ENCODE results near the gene EPPIN. TPM values are rescaled to one million over a fixed set of nuclear protein-coding genes. Genes with fewer than 3 reads are reported as not detected.
"Not testable (repeated sequence)": the region's sequence is repeated elsewhere in the genome, so short reads cannot be mapped to it uniquely, and the experiment has no call there.

EPPIN gene
- total RNA-seq: not detected
- long read RNA-seq: 0 reads

- no peak for DNase-seq (ENCODE audit: low spot score)
Observed at GRCh38 chr20:45547206-45547770, at the start of gene EPPIN. Gene EPPIN, minus strand, starts transcription at chr20:45547401. Its CDS starts 44 bp downstream, at chr20:45547357.

DNA sequence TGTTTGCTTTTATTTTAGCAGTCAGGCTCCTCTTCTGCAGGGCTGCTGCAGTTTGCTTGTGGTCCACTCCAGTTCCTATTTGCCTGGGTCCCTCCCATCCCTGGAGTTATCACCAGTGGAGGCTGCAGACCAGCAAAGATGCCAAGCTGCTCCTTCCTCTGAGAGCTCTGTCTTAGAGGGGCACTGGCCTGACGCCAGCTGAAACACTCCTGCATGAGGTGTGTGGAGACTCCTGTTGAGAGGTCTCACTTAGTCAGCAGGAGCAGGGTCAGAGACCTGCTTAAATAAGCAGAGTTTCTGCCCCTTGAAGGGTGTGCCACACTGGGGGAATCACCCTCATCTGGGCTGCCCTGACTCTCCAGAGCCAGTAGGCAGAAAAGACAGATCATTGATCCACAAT lies 48.0 kb upstream of the EPPIN start:
- DNase-seq (ENCODE audit: low spot score): no peak

DNA sequence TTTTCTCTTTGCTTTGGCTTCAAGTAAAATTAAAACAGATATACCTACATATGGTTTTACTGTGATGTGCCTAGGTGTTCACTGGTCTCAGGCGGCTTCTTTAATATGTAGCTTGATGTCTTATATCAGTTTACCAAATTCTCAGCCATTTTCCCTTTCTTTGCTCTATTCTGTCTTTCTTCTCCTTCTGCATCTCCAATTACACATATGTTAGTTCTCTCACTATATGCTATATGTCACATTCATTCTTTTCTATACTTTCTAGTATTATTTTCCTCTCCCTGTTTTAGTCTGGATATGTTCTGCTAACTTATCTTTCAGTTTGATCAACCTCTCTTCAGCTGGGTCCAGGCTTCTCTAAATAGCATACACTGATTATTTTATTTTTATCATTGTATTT lies 46.3 kb upstream of the EPPIN start:
- DNase-seq (ENCODE audit: low spot score): no peak

- DNase-seq (ENCODE audit: low spot score): no peak
Observed at GRCh38 chr20:45592574-45593189, 45.5 kb upstream of the EPPIN start.

DNA sequence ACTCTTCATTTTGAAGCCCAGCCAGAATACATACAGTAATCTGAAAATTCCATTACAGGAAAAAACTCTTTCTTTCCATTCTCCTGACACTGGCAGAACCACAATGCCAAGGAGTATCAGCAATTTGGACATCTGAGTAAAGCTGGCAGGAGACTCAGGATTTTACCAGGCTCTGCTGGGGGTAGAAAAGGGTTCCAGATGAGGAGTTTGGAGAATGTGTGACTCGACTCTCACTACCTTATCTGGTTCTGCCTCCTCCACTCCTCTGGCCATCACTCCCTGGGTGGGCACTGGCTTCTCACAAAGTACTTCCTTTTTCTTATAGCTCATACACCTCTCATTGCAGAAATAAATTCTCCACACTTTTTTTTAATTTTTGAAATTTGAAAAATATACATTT lies 42.5 kb upstream of the EPPIN start:
- no peak for DNase-seq (ENCODE audit: low spot score)

- DNase-seq (ENCODE audit: low spot score): no peak
Observed at GRCh38 chr20:45588800-45589199, 41.6 kb upstream of the EPPIN start.

GRCh38 chr20:45585986-45586385 lies 38.8 kb upstream of the EPPIN start:
- not testable (repeated sequence) for DNase-seq (ENCODE audit: low spot score)

GRCh38 chr20:45584294-45584693 lies 37.1 kb upstream of the EPPIN start:
- DNase-seq (ENCODE audit: low spot score): not testable (repeated sequence)

DNA sequence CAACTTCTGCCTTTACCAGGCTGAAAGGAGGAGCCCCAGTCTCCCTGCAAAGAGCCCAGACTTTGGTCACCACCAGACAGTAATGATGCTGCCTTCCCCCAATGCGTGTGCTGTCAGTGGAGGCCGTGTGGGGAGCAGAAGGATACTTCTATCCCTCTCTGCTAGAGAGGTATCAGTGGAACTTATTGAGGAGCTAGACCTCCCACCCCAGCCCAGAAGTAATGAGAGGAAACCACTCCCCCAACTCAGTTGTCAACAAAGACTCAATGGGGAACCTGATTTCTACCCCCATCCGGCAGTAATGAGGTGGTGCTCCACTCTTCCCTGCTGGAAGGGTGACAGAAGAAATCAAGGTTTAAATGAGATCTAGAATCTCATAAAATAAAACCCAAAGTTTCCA lies 36.3 kb upstream of the EPPIN start:
- no peak for DNase-seq (ENCODE audit: low spot score)

DNA sequence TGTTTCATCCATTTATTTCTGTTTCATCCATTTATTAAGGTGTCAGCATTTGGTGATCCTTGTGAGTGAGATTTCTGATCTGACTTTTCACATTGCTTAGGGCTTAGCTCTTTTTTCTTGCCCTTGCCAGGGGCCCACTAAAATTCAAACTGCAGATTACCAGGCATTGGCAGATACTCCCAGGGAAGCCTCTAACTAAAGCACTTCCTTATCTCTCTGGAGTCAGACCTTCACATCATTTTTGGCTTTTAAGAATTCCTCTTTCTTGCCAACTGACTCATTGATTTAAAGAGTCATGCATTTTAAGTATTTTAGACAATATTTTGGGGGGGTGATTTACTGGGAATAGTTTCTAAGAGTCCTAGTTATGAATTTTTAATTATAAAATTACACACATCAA lies 34.5 kb upstream of the EPPIN start:
- no peak for DNase-seq (ENCODE audit: low spot score)

DNA sequence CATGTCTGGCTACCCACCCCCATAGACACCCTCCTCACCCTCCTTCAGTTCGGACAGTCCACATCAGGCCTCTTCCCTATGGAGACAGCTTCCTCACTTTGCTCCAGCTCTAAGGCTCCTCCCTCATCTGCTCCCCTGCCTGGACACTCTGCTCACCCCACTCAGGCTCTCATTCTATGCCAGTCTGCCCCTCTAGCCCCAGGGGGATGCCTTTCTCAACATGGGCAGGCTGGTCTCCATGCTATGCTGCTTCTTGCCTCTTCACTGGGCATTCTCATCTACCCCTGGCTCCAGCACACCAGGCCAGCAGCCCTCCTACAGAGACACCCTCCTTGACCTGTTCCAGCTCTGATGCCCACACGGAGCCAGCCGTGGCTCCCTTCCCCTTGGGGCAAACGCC lies 32.0 kb upstream of the EPPIN start, which contains the start of gene WFDC8:
WFDC8 (minus strand) TSS at position 101 of the 400 bp plus-strand sequence; CDS start at position 64, 37 bp downstream.
- no peak for DNase-seq (ENCODE audit: low spot score)

- DNase-seq (ENCODE audit: low spot score): no peak
Observed at GRCh38 chr20:45578231-45578630, 31.0 kb upstream of the EPPIN start.

DNA sequence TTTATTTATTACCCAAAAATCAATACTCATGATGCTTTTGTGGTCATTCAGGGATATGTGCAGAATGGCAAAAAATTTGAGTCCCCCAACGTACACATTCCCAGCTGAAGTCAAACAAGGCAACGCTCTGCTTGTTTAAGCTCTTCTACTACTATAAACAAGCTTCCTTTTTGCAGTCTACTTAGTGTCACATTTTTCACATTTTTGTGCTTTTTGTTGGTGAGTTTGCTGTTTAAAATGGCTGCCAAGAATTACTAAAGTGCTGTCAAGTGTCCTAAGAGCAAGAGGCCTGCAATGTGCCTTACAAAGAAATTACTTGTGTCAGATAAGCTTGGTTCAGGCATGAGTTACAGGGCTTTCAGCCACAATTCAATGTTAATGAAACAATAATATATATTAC lies 29.8 kb upstream of the EPPIN start:
- DNase-seq (ENCODE audit: low spot score): no peak

DNA sequence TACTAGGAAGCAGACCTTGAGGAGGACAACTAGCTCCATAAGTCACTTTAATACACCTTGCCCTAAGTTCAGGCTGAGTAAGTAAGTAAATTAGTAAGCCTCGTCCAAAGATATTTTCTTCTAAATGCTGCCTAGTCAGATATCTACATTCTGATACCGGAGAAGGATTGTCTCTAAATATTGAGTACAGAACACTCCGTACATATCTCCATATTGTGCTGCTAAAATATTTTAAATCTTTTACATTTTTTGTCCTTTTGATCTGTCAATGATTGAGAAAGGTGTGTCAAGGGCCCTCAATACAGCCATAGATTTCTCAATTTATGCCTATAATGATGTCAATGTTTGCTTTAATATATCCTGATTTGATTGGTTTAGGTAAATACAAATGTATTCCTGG lies 28.7 kb upstream of the EPPIN start:
- DNase-seq (ENCODE audit: low spot score): no peak

- DNase-seq (ENCODE audit: low spot score): not testable (repeated sequence)
Observed at GRCh38 chr20:45569650-45570049, 22.4 kb upstream of the EPPIN start.

DNA sequence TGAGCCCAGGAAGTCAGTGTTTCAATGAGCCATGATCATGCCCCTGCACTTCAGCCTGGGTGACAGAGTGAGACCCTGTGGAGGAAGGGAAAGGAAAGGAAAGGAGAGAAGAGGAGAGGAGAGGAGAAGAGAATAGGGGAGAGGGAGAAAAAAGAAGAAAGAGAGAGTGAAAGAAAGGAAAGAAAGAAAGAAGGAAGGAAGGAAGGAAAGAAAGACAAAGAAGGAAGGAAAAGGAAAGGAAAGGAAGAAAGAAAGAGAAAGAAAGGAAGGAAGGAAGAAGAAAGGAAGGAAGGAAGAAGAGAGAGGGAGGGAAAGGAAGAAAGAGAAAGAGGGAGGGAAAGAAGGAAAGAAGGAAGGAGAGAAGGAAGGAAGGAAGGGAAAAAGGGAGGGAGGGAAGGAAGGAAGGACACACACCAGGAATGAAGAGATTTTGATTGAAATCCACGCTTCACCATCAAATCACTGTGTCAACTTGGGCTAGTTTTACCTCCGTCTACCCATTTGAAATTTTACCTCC lies 17.6 kb upstream of the EPPIN start:
- DNase-seq (ENCODE audit: low spot score): no peak

DNA sequence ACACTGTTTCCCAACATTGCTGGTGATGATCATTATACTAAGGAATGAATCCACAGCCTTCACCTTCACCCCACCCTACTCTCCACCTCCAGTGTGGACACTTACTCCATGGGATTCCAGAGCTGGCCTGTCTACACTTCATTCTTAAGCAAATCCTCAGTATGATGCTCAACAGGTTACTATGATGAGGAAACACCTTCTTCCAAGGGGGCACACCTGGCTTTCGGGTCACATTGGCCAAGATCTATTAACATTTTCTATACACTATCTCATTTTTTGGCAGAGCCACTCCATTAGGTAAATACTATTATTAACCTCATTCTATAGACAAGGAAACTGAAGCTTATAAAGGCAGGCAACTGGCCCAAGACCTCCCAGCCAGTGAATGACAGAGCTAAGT lies 8.0 kb upstream of the EPPIN start:
- no peak for DNase-seq (ENCODE audit: low spot score)

DNA sequence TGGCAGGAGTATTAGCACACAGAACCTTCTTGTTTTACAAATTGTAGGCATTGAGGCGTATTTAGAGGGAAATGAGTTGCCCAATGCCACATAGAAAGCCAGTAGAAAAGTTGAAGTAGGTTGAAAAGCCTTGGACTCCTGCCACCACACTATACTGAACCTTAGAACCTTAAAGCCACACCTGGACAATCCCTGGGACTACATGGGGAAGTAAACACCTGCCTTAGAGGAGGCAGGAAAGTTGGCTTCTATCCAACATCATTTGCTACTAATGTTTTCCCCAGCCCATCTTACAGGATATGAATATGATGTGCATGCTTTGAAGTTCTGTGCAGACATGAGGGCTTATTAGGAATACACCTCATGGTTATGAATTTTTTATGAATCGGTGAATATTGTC lies 5.3 kb upstream of the EPPIN start:
- no peak for DNase-seq (ENCODE audit: low spot score)

DNA sequence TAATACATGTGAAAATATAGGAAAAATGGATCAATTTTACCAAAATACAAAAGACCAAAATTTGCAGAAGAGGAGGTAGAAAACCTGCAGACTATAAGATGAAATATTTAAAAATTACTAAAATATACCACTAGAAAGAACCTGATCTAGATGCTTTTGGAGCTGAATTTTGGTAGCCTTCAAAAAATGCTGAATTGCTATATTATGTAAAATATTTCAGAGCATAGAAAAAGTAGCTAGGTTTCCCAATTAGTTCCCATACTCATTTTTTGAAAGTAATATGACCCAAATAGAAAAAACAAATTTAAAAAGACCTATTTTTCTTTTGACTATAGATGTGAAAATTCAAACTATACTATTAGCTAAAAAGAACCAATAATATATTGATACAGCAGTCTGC lies 3.6 kb upstream of the EPPIN start:
- DNase-seq (ENCODE audit: low spot score): no peak

- DNase-seq (ENCODE audit: low spot score): no peak
Observed at GRCh38 chr20:45548410-45548809, 1.2 kb upstream of the EPPIN start.

- DNase-seq (ENCODE audit: low spot score): no peak
Observed at GRCh38 chr20:45545754-45546453, 1.3 kb downstream of the EPPIN start.

DNA sequence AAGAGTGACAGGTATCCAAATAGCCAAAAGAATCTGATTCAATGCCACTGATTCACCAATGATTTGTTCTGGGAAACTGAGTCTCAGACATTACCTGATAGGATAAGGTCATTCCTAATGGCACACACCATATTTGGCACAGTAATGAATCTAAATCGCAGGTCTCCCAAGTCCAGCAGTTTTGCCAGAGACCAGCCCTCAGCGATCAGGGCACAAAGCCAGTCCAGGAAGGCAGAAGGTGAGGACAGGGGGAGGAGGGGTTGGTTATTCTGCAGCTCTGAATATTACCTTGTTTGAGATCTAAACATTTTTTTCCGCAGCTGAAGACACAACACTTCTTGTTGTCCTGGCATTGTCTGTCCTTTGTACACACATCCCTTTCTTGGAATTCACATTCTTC lies 1.9 kb downstream of the EPPIN start:
- DNase-seq (ENCODE audit: low spot score): no peak

- no peak for DNase-seq (ENCODE audit: low spot score)
Observed at GRCh38 chr20:45539382-45539781, 7.8 kb downstream of the EPPIN start, which contains the start of gene WFDC6. Gene WFDC6, minus strand, starts transcription at chr20:45539482. Its CDS starts 75 bp downstream, at chr20:45539407.

Data from mesenteric fat pad (tissue), 1 donor.